Measurements from ENCODE around the gene CCDC170.

- TF ChIP-seq CTCF (IDR thresholded peaks at IDR 0.05), result no peak
- TF ChIP-seq POLR2A (IDR thresholded peaks at IDR 0.05), result no peak
Observed at GRCh38 chr6:151536188-151536479, 42.3 kb downstream of the CCDC170 start.

All from lower leg skin (tissue), 3 donors.